IMR-90 (cell line): Measurements from ENCODE around the gene NRDC.

ENCODE experiments used
- CTCF ChIP-seq: conservative IDR thresholded peaks from 2 replicates; pipeline ENCODE4 v1.5.1; 2012; ENCODE audit warnings: mild to moderate bottlenecking, low read depth, low read length, improper control_type of control experiment
- SMC3 ChIP-seq: fragments of 150-350 bp; IDR thresholded peaks from 2 replicates; pipeline ENCODE4 v1.6.1; 2016; ENCODE audit warnings: low read depth, mild to moderate bottlenecking, antibody characterized with exemption, low read length, moderate library complexity

- TF ChIP-seq CTCF (no peak), SMC3 (no peak)
These were observed 117.2 kb downstream of the NRDC start for GRCh38 chr1:51761351-51761750.
